LoVo (cell line): ENCODE results near the gene RRAS.

ENCODE experiments used
- DNase-seq: peaks from one replicate; pipeline ENCODE4 v3.0.0-alpha.2; 2016; ENCODE audit warnings: low spot score

RRAS gene

GRCh38 chr19:49677231-49677900 is 37.4 kb upstream of the RRAS start, which contains the start of gene PRMT1:
PRMT1 (plus strand) TSS chr19:49677271; CDS start chr19:49677281, 10 bp downstream.
- DNase-seq, result no peak

GRCh38 chr19:49676784-49677230 is 36.9 kb upstream of the RRAS start:
- peak; percentile 99 for DNase-seq

GRCh38 chr19:49676136-49676783 is 36.3 kb upstream of the RRAS start:
- peak; percentile 90 for DNase-seq

- peak; percentile 64 for DNase-seq
These were observed 32.4 kb upstream of the RRAS start for GRCh38 chr19:49672131-49672919.

GRCh38 chr19:49669516-49669915 is 29.6 kb upstream of the RRAS start:
- no peak for DNase-seq

- DNase-seq, result no peak
These were observed 27.5 kb upstream of the RRAS start for GRCh38 chr19:49667473-49667872.

GRCh38 chr19:49666120-49666444 is 26.1 kb upstream of the RRAS start:
- no peak for DNase-seq

- peak; percentile 98 for DNase-seq
These were observed 25.6 kb upstream of the RRAS start, which contains the start of the genes BCL2L12 and IRF3 for GRCh38 chr19:49665351-49666119. BCL2L12 (plus strand) TSS chr19:49665933; CDS start chr19:49666693, 760 bp downstream. IRF3 (minus strand) TSS chr19:49665857; CDS start chr19:49664838, 1,019 bp downstream.

- DNase-seq, result no peak
These were observed 25.1 kb upstream of the RRAS start for GRCh38 chr19:49665036-49665350.

- DNase-seq, result peak; percentile 93
These were observed 24.5 kb upstream of the RRAS start for GRCh38 chr19:49664171-49665035.

GRCh38 chr19:49663224-49663623 is 23.3 kb upstream of the RRAS start:
- no peak for DNase-seq

GRCh38 chr19:49662011-49662410 is 22.1 kb upstream of the RRAS start:
- no peak for DNase-seq

GRCh38 chr19:49660338-49660961 is 20.5 kb upstream of the RRAS start:
- no peak for DNase-seq

GRCh38 chr19:49658566-49659442 is 18.9 kb upstream of the RRAS start:
- DNase-seq, result no peak

GRCh38 chr19:49658139-49658517 is 18.2 kb upstream of the RRAS start:
- DNase-seq, result no peak

GRCh38 chr19:49657493-49658138 is 17.7 kb upstream of the RRAS start:
- no peak for DNase-seq

GRCh38 chr19:49656456-49657109 is 16.6 kb upstream of the RRAS start:
- no peak for DNase-seq

- no peak for DNase-seq
These were observed 15.9 kb upstream of the RRAS start for GRCh38 chr19:49655570-49656455.
